HG02623 (cell line): ENCODE results near the gene AFAP1.

Source experiments
- ATAC-seq: cut with Tn5 transposase; IDR thresholded peaks from one replicate; pipeline ENCODE4 v1.9.1; 2021; ENCODE audit warnings: moderate library complexity; ENCODE audit not compliant: unreplicated experiment

Gene AFAP1

DNA sequence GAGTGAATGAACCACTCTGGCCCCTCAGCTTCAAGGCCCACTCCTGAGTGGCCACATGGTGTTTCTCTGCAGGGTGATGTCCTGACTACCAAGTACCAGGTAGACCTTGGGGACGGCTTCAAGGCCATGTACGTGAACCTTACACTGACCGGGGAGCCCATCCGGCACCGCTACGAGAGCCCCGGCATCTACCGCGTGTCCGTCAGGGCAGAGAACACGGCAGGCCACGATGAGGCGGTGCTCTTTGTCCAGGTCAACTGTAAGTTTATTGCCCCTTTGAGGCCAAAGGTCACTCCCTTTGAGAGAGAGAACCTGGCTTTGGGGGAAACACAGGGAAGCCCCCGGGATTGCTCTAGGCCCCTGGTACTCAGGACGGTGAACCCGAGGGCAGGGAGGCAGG is 216.0 kb downstream of the AFAP1 start:
- no peak for ATAC-seq

DNA sequence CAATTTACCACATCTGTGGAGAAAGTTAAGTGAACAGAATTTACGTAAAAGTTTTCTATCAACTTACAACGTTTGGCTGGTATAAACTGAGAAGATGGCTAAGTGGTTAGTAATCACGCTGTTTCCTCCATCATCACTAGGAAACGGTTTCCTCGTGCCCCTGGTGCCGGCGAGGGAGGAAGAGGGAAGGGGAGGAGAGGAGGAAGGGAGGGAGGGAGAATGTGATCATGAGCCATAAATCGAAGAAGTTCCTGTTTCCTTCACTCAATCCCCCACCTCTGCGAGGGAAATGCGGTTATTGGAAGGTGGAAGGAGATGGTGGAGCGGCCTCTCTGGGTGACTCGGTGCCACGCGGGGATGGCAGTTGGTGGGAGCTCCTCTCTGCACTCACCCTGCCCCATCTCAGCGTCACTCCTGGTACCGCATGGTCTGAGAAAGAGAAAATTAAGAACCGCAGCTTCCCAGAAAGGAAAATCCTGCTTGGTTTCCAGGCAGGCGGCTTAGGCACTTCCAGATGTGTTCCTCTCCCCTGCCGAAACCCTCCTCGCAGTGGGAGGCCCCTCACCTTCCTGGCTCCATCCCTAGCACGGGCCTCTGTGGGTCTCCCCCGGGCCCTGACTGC is 216.8 kb downstream of the AFAP1 start:
- ATAC-seq: no peak

DNA sequence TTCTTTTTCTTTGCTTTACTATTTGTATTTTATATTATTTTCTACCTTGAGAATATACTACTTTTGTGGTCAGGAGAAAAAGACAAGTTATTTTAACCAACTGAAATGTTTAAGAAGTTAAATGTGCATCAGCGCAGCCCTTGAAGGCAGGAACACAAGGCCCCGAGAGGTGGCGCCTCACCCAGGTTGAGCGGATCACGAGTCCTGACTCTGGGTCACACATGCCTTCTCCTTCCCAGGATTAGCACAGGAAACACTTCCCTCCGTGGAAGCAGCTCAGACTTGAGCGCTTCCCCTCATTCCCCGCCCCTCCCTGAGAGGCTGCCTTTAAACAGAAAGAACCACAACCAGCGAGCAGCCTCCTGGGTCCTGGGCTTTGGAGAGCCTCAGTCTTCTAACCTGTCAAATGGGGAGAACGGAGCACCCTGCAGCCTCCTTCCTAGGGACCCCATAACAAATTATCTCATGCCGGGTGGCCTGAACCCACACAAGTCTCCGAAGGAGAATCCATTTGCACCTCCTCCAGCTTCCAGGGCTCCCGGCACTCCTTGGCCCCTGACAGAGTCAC is 217.6 kb downstream of the AFAP1 start:
- ATAC-seq: no peak

DNA sequence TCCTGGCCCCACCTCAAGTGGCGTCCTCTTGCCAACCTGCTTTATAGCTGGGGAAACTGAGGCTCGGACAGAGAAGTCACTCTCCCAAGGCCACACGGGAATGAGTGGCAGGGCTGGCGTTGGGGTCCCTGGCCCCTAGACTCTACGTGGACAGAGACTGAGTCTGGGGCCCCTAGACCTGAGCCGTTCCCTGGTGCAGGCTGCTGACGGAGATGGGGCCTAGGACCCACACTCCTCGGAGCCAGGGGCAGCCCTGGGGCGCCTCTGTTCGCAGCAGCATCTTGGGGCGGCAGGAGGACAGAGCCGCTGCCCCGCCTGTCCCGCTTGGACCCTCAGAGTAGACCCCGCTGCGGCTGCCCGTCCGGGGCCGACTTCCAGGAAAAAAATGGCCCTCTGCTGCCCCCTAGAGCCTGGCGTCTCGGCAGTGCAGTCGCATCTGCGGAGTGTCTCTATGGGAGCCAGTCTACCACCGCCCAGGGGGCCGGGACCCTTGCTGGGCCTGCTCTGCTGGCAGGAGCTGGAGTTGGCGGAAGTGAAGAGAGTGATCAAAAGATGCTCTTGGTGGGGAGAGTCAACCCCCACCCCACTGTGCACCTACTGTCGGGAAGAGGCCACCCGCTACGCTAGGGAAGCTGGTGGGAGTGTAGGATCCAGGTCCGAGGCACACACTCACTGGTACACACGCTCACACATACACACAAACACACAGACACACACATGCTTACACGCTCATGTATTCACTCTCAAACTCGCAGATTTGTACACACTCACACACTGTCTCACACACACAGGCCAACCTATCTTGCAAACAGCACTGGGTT is 220.1 kb downstream of the AFAP1 start:
- ATAC-seq: no peak

DNA sequence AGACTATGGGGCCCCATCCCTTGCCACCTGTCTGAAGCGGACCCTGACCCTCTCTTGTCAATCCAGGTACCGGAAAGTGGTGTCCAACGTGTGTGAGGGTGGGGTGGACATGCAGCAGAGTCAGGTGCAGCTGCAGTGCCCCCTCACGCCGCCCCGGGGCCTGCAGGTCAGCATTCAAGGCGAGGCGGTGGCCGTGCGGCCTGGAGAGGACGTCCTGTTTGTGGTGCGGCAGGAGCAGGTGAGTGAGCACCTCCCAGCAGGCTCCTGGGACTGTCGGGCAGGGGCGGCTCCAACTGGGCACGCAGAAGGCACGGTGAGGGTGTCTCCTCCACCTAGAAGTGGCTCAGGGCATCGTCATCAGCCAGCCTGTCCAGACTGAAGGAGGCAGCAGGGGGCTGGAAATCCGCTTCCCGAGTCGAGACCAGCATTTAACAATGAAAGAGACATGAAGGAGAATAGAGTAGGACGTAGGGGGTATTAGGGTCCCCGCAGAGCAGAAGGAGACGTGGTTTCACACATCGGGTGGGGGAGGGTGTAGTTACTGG is 221.6 kb downstream of the AFAP1 start:
- ATAC-seq: no peak

DNA sequence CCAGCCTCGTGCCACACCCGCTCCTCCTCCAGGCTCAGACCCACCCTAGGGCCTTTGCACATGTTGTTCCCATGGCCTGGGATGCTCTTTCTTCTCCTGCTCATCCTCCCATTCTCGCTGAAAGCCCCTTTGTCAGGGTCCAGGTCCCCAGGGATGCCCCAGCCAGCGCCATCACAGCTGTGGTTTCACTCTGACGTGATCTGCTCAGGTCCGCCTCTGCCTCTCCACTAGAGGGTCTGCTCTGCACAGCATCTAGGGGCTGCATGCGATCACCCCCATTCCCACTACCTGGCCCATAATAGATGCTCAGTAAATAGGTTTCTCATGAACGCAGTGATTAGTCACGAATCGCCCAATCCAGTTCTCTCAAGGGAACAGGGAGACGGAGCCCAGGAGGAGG is 222.5 kb downstream of the AFAP1 start:
- ATAC-seq: no peak

DNA sequence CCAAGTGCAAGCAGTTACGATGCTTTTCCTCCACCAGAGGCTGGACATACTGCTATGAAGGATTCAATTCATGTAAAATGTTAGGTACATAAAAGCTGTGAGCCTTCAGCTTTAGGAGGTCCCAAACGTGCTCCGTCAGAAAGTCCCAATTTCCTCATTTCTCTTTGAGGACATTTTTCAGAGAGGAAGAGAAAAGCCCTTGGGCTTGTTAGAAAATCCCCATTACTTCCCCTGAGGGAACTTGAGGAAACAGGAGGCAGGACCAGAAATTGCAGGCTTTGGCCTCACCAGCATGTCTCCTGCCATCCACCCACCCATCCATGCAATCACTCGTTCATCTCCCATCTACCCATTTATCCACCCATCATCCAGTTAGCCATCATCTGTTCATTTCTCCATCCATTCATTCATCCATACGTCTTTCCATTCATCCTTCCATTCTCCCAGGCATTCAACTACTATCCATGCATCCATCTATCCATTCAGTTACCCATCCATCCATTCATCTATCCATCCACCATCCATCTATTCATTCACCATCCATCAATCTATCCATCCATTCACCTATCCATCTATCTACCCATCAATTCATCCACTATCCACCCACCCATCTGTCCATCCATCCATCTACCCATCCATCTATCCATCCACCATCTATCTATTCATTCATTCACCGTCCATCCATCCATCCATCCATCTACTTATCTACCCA is 223.5 kb downstream of the AFAP1 start:
- ATAC-seq: no peak

DNA sequence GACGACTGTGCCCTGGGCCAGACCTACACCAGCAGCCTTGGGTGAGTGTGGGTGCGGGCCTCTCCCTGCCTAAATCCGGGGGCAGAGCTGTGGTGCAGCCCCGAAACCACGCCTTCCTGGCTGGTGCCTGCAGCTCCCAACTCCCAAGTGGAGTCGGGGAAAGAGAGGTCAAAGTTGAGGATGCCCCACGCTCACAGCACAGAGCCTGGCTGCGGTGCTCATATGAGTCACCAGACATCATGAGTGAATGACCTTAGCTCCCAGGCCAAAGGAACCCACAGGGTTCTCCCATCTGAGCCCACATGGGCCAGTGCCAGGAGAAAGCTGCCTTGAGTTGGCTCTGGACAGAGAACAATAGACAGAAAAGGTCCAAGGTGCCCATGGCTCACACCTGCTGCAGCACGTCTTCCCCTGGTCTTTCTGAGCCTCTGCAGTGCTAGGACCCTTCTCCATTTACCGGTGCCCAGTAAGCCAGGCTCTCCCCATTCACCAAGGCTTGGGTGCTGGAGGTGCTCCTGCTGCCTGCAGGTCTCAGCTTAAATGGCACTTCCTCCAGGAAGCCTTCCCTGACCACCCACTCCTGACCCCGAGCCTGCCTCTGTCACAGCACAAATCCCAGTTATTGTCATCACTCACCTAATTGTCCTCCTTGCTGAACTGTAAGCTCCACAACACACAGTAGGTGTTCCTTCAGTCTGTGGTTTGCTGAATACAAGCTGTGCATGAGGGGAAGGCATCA is 224.2 kb downstream of the AFAP1 start:
- ATAC-seq: no peak

DNA sequence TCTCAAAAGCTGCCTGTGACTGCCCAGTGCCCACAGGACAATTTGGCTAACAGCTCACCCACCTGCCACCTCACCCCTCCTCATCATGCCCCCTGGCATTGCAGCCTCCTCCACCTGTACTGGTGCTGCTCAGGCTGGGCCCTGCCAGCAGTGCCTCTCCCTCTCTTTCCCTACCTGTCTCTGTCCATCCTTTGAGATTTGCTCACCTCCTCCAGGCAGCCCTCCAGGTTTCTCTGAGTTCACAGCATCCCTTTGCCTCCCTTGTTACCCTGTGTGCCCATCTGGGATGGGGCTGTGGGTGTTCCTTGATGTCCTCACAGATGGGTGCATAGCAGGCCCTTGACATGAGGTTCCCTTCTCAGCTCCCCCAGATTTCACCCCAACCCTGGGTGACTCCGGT is 224.9 kb downstream of the AFAP1 start:
- no peak for ATAC-seq

DNA sequence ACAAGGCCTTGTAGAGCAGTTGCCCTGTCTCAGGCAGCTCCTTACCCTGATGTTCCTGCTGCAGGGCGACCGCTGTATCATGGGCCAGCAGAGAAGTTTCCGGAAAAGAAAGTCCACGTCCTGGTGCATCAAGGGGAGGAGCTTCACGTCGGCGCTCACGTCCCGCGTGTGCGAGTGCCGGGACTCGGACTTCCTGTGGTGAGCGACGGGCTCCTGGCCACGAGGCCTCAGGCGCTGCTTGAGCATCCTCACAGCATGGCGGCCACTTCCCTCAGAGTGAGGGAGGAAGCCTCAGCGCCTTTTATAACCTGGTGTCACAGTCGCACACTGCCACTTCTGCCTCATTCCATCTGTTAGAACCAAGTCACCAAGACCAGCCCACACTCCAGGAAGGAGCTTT is 225.5 kb downstream of the AFAP1 start:
- no peak for ATAC-seq

DNA sequence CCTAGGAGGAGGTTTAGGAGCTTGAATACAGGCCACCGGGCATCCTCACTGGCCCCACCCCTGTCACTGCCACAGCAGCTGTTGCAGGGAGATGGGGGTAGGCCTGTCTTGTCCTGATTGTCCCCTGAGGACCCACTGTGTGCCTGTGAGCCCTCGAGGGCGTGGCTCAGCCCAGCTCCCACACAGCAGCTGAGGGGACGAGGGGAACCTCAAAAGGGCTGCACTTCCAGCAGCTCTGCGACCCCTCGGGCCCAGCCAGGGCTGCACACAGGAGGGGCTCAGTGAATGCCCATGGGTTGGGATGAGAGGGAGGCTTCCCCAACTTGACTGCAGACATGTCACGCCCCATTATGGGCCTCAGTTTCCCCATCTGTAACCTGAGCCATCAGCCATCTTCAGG is 225.9 kb downstream of the AFAP1 start:
- no peak for ATAC-seq

DNA sequence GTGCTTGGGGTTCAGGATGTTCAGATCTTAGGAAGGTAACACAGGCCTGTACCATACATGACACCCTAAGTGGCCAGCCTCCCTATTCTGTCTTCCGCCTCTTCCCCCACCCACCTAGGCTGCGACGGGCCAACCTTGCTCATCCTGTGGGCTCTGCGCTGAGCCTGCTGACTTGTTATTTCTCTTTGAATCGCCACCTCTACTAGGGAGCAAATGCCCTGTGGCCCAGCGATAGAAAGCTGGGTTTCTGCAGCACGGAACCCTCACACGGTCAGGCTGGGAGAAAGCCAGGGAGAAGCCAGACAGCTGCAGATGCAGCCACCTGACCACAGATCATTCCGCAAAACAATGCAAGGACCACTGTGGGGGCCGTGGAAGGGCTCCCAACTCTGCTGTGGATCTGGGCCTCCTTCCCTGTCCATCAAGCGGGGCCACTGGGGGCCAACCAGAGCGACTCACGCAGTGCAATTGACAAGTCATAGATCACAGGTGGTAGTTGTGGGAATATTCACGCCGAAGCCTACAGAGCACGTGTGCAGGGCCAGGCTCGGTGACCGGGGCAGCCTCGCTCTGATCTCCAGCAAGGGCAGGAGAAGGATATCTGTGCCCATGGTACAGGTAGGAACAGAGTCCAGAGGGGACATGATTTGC is 227.5 kb downstream of the AFAP1 start:
- no peak for ATAC-seq

DNA sequence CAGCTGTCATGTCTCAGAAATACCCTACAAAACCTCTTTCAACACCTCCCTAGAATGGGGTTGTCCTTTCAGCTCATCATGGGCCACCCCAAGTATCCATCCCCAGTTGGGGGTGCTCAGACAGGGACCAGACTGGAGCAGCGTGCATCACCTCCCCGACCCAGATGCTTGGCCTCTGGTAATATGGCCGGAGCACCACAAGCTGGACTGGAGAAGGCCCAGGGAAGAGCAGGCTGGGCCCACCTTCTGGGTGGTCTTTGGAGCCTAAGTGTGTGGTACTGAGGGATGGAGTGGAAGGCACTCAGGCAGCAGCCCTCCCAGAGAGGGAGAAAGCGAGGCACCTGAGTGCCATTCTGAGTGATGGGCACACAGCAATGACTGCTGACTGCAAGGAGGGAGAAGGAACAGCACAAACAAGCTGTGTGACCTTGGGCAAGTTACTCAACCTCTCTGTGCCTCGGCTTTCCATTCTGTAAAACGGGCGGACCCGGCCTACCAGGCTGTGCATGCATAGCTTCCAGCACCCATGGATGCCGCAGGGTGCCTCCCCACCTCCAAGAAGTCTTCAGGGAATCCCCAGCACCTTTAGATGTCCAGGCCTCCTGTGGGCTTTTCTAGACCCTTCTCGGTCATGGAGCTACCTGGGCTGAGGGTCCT is 228.2 kb downstream of the AFAP1 start:
- ATAC-seq: no peak

DNA sequence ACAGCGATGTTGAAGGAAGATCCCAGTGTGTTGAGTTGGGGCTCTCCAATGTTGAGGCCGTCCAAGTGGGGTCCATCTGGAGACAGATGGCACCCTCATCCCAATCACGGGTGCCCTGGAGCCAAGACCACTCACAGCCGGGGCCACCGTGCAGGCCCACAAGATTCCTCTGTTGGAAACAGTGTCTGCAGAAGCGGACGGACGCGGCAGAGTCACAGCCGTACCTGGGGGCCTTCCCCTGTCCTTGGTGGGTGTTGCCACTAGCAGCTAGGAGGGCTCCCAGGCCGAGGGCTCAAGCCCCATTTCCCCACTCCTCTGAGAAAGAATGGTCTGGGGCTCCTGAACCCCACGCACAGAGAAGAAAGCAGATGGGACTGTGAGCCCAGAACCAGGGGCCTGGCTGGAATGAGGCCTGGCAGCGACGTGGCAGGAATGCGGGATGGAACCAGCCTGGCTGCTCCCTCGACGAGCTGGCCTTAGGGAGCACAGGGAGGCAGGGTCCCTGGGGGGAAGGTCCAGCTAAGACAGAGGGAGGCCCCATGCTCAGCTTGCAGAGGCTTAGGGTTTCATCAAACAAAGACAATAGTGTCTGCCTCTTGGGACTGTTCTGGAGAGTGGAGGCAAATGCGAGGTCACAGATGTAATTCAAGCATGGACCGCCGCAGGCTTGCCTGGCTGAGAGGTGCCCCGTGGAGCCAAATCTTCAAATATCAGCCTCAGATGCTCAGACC is 228.9 kb downstream of the AFAP1 start:
- ATAC-seq: no peak

DNA sequence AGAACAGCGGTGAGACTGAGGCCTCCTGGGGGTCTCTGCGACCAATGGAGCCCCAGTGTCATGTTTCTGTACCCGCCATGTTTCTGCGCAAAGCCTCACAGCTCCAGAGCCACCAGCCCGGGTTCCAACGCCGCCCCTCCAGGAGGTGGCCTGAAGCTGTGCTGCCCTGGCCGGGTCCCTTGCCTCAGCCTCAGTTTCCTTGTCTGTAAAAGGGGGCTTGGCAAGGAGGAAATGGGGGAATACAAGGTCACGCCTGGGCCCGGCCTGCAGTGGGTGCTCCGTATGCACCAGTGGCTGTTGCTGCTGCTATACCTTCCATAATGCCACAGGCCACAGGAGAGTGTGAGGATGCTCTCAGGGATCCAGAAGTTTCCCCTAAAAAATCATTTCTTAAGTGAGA is 229.5 kb downstream of the AFAP1 start:
- no peak for ATAC-seq

DNA sequence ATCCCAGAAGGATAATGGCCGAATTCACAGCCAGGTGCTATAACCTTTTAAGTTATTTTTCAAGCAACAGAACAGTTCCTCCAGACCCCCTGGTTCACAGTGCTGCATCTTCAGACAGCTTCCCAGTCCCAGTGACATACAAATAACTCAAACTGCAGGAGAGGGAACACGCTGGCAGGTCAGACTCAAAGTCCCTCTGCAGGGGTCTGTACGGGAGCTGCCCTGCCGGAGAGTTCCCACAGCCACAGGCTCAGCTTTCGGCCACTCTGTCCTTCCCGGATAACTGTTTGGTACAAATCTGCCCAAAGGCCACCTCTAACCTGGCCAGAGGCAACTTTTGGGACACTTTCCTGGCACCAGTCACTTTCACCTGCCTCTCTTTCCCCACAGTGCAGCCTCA is 230.2 kb downstream of the AFAP1 start:
- no peak for ATAC-seq

DNA sequence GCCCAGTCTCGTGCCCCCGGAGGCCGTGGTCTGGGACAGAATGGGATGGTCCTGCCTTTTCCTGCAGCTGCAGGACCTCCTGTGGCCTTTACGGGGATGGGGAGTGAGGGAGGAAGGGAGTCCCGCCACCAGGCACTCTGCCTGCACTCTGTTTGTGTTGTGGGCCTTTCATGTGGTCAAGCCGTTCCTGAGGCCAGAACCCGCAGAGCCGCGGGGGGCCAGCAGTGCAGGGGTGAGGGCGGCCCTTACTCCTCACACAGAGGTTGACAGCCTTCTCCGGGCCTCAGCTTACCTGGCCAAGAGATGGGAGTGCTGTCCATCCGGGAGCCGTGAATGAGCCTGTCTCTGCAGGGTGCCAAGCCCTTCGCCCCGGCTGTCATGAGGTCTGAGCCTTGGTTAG is 230.7 kb downstream of the AFAP1 start:
- ATAC-seq: no peak
